ENCODE data around the gene RAB3D.
"Not testable (repeated sequence)": the region's sequence is repeated elsewhere in the genome, so short reads cannot be mapped to it uniquely, and the experiment has no call there.

The RAB3D gene

DNA sequence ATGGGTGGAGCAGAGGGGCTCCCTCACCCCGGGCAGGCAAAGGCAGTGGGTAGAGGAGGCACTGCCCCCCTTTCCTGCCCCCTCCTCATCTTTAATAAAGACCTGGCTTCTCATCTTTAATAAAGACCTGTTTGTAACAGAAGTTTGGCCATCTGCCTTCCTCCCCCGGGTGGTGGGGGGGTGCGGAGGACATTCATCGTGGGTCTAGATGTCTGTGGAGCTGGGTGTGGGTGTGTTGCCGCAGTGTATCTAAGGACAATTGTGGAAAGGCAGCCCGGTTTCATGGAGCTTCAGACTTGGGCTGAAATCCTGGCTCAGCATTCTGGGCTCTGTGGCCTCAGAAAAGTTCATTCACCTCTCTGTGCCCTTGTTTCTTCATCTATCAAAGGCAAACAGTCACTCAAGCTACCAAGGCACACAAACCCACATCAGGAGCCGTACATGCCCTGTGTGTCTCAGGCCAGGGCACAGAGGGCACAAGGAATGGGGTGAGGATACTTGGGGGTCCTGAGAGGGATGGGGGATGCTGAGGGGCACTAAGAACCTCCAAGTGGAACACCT lies 26.2 kb upstream of the RAB3D start:
- no peak for DNase-seq

- DNase-seq = no peak
Measured at GRCh38 chr19:11364935-11365334, 25.5 kb upstream of the RAB3D start.

DNA sequence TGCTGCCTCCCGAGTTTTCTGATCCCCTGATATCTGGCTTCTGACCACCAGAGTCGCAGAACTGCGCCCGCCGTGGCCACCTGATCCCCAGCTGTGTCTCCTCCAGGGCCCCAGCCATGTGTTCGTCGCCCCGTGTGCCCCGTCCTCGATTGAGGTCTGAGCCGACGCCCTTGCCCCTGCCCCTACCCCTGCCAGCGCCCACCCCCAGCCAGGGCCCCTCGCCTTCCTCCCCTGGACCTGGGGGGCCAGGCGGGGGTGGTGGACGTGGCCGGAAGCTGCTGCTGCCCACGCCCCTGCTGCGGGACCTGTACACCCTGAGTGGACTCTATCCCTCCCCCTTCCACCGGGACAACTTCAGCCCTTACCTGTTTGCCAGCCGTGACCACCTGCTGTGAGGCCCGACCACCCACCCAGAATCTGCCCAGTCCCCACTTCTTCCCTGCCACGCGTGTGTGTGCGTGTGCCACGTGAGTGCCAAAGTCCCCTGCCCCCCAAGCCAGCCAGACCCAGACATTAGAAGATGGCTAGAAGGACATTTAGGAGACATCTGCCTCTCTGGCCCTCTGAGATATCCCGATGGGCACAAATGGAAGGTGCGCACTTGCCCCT lies 24.9 kb upstream of the RAB3D start:
- DNase-seq = no peak

DNA sequence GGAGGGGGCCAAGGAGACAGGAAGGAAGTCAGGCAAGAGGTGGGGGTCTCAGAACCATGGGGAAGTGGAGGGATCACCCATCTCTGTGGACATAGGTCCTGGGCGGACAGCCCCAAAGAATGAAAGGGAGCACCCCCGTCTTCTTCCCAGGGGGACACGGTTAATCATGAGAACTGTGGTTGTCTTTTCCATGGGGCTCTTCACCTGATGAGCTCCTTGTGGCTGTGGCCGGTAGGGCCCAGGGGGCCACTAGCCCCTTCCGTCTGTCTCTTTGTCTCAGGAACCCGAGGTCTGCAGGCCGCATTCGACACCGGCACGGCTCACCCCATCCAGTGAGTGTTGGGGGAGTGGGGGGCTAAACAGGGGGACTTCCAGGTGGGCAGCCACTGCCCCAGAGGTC lies 24.4 kb upstream of the RAB3D start:
- DNase-seq = no peak

DNA sequence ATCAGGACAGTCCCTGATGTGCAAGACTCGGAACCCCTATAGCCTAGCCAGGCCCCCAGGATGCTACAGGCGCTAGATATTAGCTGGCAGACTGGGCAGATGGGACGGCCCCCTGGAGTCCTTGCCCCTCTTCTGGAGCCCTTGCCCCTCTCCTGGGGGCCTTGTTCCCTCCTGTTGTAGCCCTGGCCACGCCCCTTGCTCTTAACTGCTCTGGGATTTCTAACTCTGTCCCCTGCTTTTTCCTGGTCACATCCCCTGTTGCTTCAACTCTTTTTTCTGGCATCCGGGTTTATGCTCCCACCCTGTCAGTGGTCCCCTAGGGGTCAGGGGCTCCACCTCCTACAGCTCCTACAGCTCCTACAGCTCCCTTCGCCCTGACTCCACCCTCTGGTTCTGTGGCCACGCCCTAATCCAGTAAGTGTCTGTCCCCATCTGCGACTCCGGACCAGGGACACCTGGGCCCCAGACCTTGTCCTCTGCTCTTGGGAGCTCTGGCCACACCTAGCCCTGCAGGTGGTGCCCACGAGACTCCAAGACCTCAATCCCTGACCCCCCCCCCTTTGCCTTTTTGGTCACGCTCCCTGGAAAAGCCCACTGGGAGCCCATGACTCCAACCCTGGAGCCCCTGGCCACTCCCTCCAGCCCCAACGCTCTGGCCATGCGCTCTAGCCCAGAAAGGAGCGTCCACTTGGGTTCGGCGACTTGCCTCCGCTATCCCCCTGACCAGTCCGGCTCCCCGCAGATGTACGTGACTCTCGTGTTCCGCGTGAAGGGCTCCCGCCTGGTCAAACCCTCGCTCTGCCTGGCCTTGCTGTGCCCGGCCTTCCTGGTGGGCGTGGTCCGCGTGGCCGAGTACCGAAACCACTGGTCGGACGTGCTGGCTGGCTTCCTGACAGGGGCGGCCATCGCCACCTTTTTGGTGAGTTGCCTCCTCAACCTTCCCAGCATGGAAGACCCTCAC lies 22.6 kb upstream of the RAB3D start:
- no peak for DNase-seq

DNA sequence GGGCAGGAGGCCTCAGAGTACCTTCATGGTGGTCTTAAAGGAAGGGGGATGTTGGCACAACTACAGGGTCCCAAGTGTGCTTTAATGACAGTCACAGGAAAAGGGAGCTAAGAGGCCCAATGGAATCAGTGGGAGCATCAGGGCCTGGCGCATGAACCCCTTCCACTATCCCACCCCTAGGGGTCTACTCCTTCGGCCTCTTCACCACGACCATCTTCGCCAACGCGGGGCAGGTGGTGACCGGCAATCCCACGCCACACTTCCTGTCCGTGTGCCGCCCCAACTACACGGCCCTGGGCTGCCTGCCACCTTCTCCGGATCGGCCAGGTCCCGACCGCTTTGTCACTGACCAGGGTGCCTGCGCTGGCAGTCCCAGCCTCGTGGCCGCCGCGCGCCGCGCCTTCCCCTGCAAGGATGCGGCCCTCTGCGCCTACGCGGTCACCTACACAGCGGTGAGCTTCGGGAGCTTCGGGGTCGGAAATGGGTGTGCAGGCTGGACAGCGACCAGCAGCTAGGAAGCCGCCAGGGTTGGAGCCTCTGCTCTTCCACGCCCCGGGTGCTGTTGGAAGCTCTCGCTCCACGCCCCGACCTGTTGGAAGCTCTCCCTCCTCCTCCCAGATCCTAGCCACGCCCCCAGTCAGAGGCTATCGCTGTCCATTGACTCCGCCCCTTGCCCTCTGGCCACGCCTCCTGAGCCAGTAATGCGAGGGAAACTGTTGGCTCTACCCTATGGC lies 21.7 kb upstream of the RAB3D start:
- DNase-seq = peak; percentile 90

GRCh38 chr19:11359421-11359820 lies 20.0 kb upstream of the RAB3D start:
- DNase-seq = no peak

DNA sequence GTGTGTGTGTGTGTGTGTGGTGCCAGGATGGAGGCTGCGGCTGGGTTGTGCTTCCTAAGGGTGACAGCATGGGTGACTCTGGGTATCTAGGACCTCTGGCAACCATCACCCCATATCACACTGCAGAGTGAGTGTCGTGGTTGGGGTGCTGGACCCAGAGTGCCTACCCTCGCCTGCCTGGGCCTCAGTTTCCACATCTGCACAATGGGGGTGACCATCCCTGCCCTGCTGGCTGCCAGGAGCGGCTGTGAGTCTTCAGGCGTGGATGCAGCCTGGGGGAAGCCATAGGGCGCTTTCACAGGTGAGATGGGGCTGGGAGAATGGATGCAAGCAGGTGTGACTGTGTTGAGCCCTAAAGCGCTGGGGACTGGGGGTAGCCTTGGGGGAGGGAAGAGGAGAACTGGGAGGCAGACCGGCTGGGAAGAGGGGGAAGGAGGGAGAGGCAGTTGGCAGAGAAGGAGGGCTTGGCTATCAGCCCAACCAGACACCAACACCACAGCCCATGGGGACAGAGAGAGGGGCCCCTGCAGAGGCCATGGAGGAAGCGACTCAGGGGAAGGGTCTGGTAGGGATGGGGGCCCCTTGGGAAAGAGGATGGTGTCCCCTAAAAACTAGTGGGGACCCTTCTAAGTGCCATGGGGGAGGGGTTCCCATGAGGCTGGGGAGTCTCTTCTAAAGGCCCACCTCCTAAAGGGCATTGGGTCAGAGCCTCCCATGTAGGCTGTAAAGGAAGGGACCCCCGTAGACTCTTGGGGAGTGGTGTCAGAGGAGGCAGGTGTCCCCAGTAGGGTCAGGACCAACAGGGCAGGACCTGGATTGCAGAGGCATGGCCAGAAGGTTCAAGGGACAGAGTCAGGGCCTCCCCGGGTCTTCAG lies 17.5 kb upstream of the RAB3D start:
- no peak for DNase-seq

GRCh38 chr19:11356074-11356397 lies 16.6 kb upstream of the RAB3D start:
- DNase-seq = no peak

- DNase-seq = peak; percentile 94
Measured at GRCh38 chr19:11355160-11356073, 16.0 kb upstream of the RAB3D start, which contains the start of gene PLPPR2. Gene PLPPR2, plus strand, starts transcription at chr19:11355432. Its CDS starts 2,242 bp downstream, at chr19:11357674.

DNA sequence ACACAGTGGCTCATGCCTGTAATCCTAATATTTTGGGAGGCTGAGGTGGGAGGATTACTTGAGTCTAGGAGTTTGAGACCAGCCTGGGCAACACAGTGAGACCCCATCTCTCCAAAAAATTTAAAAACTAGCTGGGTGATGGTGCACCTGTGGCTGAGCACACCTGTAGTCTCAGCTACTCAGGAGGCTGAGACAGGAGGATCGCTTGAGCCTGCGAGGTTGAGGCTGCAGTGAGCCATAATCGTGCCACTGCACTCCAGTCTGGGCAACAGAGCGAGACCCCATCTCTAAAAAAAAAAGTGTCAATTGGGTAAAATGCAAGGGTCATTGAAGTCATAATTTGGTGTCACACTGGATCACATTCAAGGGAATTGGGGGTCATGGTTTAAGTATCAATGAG lies 14.6 kb upstream of the RAB3D start:
- not testable (repeated sequence) for DNase-seq

DNA sequence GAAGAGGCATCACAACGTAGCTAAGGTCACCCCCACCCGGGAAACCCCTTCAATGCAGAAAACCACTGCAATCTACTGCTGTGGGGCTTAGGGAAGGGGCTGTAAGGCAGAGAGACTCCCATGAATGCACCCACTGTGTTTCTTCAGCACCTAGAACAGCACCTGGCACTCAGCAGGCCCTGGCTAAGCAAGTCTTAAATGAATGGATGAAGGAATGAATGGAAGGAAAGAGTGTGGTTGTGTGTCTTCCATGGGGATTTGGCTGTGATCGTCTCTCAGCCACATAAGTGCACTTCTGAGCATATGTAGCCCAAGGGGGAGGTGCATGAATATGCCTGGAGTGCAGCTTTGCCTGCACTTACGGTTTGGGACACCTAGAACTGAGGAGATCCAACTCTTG lies 9.7 kb upstream of the RAB3D start:
- no peak for DNase-seq

GRCh38 chr19:11347546-11348039 lies 8.1 kb upstream of the RAB3D start:
- DNase-seq = no peak

- peak; percentile 99 for DNase-seq
Measured at GRCh38 chr19:11346104-11346940, 6.9 kb upstream of the RAB3D start, which contains the start of the genes CCDC159 and TMEM205. Gene CCDC159, plus strand, starts transcription at chr19:11346519. Its CDS starts 88 bp downstream, at chr19:11346607. Gene TMEM205, minus strand, starts transcription at chr19:11346268. Its CDS starts 649 bp downstream, at chr19:11345619.

GRCh38 chr19:11345122-11345803 lies 5.8 kb upstream of the RAB3D start:
- no peak for DNase-seq

DNA sequence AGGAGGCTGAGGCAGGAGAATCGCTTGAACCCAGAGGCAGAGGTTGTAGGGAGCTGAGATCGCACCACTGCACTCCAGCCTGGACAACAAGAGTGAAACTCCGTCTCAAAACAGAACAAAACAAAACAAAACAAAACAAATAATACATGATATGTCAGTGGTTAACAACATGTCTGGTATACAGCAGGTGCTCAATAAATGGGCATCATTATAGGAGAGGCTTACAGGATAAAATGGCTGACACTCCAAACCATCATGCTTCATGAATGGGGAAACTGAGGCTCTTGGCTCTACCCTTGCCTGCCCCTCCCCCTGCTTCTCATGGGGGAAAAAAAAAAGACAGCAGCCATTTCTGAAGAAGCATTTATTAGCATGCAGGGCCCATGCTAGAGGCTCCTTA lies 3.0 kb upstream of the RAB3D start:
- DNase-seq = no peak

- not testable (repeated sequence) for DNase-seq
Measured at GRCh38 chr19:11340099-11340467, 626 bp upstream of the RAB3D start.

GRCh38 chr19:11338569-11339253 lies 746 bp downstream of the RAB3D start:
- no peak for DNase-seq

GRCh38 chr19:11338121-11338520 lies 1.3 kb downstream of the RAB3D start:
- no peak for DNase-seq
